ENCODE measurements around the gene AK8. TPM values are rescaled to one million over a fixed set of nuclear protein-coding genes. Genes with fewer than 3 reads are reported as not detected.

AK8 gene
- total RNA-seq, 4 donors from 2014 or later = 0.27 to 1.3 TPM; not detected in 2

- intact Hi-C loops (cut with DNase I; ENCODE audit: low total_unique reads) (no loop called here), in situ Hi-C loops (cut with MboI; ENCODE audit: low pct_ligation_motif_present in 1 of 4, low pct_unique_long_range_greater_than_20kb in 1 of 4, low sequenced_read_pairs in 3 of 4) (no loop called here)
- DNase-seq = no peak
- Histone ChIP-seq H3K9me3 (no peaks in the 10 kb centered on the region), H3K27ac (no peak overlapping the region), H3K4me1 (no peaks in the 10 kb centered on the region), H3K27me3 (no peaks in the 10 kb centered on the region), H3K4me3 (no peak overlapping the region), H3K36me3 (no peaks in the 10 kb centered on the region)
- TF ChIP-seq POLR2AphosphoS5 (IDR thresholded peaks at IDR 0.05) (no peak), POLR2A (IDR thresholded peaks at IDR 0.05) (no peak), EP300 (IDR thresholded peaks at IDR 0.05; ENCODE audit: low read depth) (no peak), CTCF (IDR thresholded peaks at IDR 0.05) (no peak)
- 88% methylated on average over 23 of the region's 23 CpGs; no CpG with 5 or more reads in 1 of the 2 donors for WGBS, 2 donors (ENCODE audit: low coverage in 1 of 2)
Observed at GRCh38 chr9:132708769-132709430, 169.2 kb downstream of the AK8 start.

- WGBS, 2 donors (ENCODE audit: low coverage in 1 of 2) = 51 to 83% methylated on average over 3 to 8 of the region's 8 CpGs
- no peak overlapping the region for H3K27ac ChIP-seq
- peaks cover 0 to 3% (median 0%) of the 10 kb centered on the region in 4 donors for H3K4me1 ChIP-seq
- H3K9me3 ChIP-seq = no peaks in the 10 kb centered on the region
- in situ Hi-C loops (cut with MboI; ENCODE audit: low pct_ligation_motif_present in 1 of 4, low pct_unique_long_range_greater_than_20kb in 1 of 4, low sequenced_read_pairs in 3 of 4) (no loop called here), intact Hi-C loops (cut with DNase I; ENCODE audit: low total_unique reads) (no loop called here)
- H3K4me3 ChIP-seq = no peak overlapping the region
- no peak for TF ChIP-seq CTCF (IDR thresholded peaks at IDR 0.05)
- no peak for TF ChIP-seq POLR2A (IDR thresholded peaks at IDR 0.05)
- TF ChIP-seq EP300 (IDR thresholded peaks at IDR 0.05; ENCODE audit: low read depth) = no peak
- TF ChIP-seq POLR2AphosphoS5 (IDR thresholded peaks at IDR 0.05) = no peak
- H3K36me3 ChIP-seq = no peaks in the 10 kb centered on the region
- no peaks in the 10 kb centered on the region for H3K27me3 ChIP-seq
- no peak for DNase-seq
Observed at GRCh38 chr9:132708239-132708638, 169.8 kb downstream of the AK8 start.

- Histone ChIP-seq H3K27me3 (no peaks in the 10 kb centered on the region), H3K4me1 (peaks cover 0 to 6% (median 0%) of the 10 kb centered on the region in 4 donors), H3K27ac (no peak overlapping the region), H3K9me3 (peaks cover under 1 to 1% of the 10 kb centered on the region in 2 donors), H3K36me3 (no peaks in the 10 kb centered on the region), H3K4me3 (no peak overlapping the region)
- WGBS, 2 donors (ENCODE audit: low coverage in 1 of 2) = 22 to 45% methylated on average over 2 of the region's 2 CpGs
- intact Hi-C loops (cut with DNase I; ENCODE audit: low total_unique reads) (no loop called here), in situ Hi-C loops (cut with MboI; ENCODE audit: low pct_ligation_motif_present in 1 of 4, low pct_unique_long_range_greater_than_20kb in 1 of 4, low sequenced_read_pairs in 3 of 4) (no loop called here)
- no peak for TF ChIP-seq POLR2AphosphoS5 (IDR thresholded peaks at IDR 0.05)
- TF ChIP-seq POLR2A (IDR thresholded peaks at IDR 0.05) = no peak
- DNase-seq = no peak
Observed at GRCh38 chr9:132703336-132703735, 174.7 kb downstream of the AK8 start.

GRCh38 chr9:132702254-132702653 lies 175.8 kb downstream of the AK8 start:
- in situ Hi-C loops (cut with MboI; ENCODE audit: low pct_ligation_motif_present in 1 of 4, low pct_unique_long_range_greater_than_20kb in 1 of 4, low sequenced_read_pairs in 3 of 4) = no loop called here
- Histone ChIP-seq H3K36me3 (no peaks in the 10 kb centered on the region), H3K9me3 (peaks cover 11 to 12% of the 10 kb centered on the region in 2 donors), H3K4me3 (no peak overlapping the region), H3K27ac (no peak overlapping the region), H3K27me3 (no peaks in the 10 kb centered on the region), H3K4me1 (peaks cover 0 to 6% (median 0%) of the 10 kb centered on the region in 4 donors)
- 58 to 62% methylated on average over 1 of the region's 1 CpG for WGBS, 2 donors (ENCODE audit: low coverage in 1 of 2)
- DNase-seq = no peak
- intact Hi-C loops (cut with DNase I; ENCODE audit: low total_unique reads) = no loop called here
- no peak for TF ChIP-seq POLR2AphosphoS5 (IDR thresholded peaks at IDR 0.05)
- TF ChIP-seq CTCF (IDR thresholded peaks at IDR 0.05) = no peak
- TF ChIP-seq POLR2A (IDR thresholded peaks at IDR 0.05) = no peak
- no peak for TF ChIP-seq EP300 (IDR thresholded peaks at IDR 0.05; ENCODE audit: low read depth)

Measured in transverse colon (tissue), 4 donors.